ENCODE data around the gene GAL3ST3.
A peak's percentile ranks its signal among the peaks of the same experiment; 100 is the strongest.

- TF ChIP-seq CTCF (IDR thresholded peaks at IDR 0.05) (peak; percentile 85 to 95 (median 89)), POLR2A (IDR thresholded peaks at IDR 0.05) (no peak)
These were observed 19.3 kb upstream of the GAL3ST3 start for GRCh38 chr11:66068154-66068821.

All from heart left ventricle (tissue), 13 donors.